Activated CD8-positive, alpha-beta memory T cell treated with anti-CD3 and anti-CD28 coated beads, Interleukin-2, amount 50 U/mL, for 1 hour (primary cell): Measurements from ENCODE around the gene OTX1.
"Not testable (repeated sequence)": the region's sequence is repeated elsewhere in the genome, so short reads cannot be mapped to it uniquely, and the experiment has no call there.

Experiments
- DNase-seq: peaks from one replicate; pipeline ENCODE4 v3.0.0-alpha.2; 2020; ENCODE audit errors: extremely low read depth

The OTX1 gene

GRCh38 chr2:63058921-63059792 is 8.5 kb downstream of the OTX1 start:
- no peak for DNase-seq

GRCh38 chr2:63059793-63060471 is 9.3 kb downstream of the OTX1 start:
- no peak for DNase-seq

DNA sequence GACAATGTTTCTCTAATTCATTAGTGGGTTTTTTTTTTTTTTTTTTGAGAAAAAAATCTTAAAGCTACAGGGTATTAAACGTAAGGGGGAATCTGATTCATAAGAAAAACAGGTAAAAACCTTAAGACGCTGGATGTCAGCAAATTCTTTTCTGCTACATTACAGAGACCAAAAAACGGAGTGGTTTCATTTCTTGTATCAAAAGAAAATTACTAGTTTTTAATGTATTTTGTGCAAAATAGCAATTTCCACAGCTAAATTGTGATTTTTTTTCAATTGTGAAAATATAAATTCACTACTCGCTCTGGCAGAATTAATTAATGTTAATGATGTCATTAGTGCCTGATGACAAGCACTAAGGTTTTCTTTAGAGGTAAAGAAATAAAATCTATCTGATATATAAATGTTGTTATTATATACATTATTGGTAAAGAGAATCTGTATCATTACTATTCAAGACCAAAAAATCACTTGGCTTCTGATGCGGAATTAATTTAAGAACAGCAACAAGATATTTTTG is 9.9 kb downstream of the OTX1 start:
- no peak for DNase-seq

GRCh38 chr2:63064197-63064596 is 13.6 kb downstream of the OTX1 start:
- DNase-seq: no peak

GRCh38 chr2:63064661-63065060 is 14.0 kb downstream of the OTX1 start:
- no peak for DNase-seq

- DNase-seq: no peak
These were observed 15.6 kb downstream of the OTX1 start for GRCh38 chr2:63066265-63066664.

DNA sequence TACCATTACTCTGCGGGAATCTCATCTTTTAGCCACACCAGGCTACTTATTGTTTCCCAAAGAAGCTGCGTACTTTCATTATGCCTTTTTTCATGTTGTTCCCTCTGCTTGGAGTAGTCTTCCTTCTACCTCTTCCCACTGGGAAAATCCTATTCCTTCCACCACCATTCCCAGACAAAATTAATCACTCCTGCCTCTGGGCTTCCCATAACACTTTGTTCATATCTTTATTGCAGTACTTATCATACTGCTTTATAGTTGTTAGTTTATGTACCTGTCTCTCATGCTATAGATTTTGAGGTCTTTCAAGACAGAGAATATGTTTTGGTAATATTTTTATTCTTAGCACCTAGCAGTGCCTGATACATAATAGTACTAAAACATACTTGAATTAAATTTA is 16.2 kb downstream of the OTX1 start:
- DNase-seq: no peak

- no peak for DNase-seq
These were observed 21.0 kb downstream of the OTX1 start for GRCh38 chr2:63071664-63072063.

- no peak for DNase-seq
These were observed 23.4 kb downstream of the OTX1 start for GRCh38 chr2:63073994-63074393.

GRCh38 chr2:63074399-63074798 is 23.8 kb downstream of the OTX1 start:
- not testable (repeated sequence) for DNase-seq

- no peak for DNase-seq
These were observed 28.4 kb downstream of the OTX1 start for GRCh38 chr2:63078852-63079606.

DNA sequence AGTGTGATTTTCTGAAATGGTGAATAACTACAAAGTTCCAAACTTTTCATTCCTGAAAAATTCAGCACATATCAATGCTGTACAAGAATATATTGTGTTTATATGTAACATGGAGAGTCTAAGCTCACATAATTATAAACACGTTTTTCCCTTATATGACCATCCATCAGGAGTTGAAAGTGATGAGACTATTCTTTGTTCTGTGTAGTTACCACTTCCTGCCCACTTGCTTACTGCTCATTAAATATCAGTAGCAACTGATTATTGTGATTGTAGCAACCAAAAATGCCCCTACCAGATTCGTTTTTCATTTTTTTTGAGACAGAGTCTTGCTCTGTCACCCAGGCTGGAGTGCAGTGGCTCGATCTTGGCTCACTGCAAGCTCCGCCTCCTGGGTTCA is 30.8 kb downstream of the OTX1 start:
- no peak for DNase-seq

GRCh38 chr2:63086687-63087086 is 36.1 kb downstream of the OTX1 start:
- DNase-seq: no peak

DNA sequence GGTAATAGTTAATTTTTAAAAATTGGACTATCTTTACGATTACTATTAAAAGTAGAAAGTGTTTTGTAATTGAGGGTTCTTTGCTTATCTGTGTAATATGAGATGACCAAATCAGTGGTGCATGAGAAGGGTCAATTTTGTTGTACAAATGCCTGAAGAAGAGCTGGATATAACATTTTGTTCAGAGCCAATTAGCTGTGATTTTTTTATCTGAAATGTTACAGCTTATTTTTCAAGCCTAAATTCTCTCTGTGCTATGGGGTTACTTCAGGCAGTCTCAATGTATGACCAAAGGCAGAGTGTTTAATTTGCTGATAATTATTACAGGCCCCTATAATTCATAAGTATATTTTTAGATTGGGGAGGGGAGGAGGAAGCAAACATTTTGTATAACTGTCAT is 41.8 kb downstream of the OTX1 start:
- DNase-seq: no peak

DNA sequence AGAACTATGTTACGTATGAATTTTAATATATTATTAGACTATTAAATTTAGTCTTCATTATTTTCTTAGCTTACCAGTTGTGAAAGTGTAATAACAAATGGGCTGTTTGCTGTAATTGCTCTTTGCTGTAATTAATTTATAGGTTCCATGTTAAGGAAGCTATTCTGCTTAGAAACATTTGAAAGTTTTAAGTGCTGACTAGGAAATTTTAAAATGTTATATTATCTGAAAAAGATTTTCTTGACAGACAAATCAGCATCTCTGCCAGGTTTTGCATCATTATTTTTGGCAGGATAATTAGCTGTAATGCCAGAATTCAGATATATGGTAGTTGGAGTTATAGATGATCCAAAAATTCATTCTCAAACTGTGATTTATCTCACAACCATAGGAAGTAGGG is 42.2 kb downstream of the OTX1 start:
- no peak for DNase-seq

- DNase-seq: no peak
These were observed 42.9 kb downstream of the OTX1 start for GRCh38 chr2:63093502-63093901.

- no peak for DNase-seq
These were observed 45.9 kb downstream of the OTX1 start for GRCh38 chr2:63096491-63096890.

DNA sequence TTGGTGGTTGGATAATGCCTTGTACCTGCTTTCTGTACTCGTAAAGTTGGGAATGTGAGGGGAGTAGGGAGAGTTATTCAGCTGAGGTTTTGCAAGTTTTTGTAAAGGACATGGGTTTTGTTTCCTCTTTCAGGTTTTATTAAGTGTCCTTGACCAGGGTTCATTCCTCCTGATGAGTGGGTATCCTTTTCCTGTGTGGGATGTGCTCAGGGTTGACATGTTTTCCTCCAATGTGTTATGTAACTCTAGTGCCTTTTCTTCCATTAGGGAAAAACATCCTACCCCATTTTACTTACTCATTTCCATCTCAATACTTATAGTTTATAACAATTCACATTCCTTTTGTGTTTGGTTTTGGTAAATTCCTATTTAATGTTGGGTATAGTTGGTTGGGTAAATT is 48.4 kb downstream of the OTX1 start:
- DNase-seq: no peak

DNA sequence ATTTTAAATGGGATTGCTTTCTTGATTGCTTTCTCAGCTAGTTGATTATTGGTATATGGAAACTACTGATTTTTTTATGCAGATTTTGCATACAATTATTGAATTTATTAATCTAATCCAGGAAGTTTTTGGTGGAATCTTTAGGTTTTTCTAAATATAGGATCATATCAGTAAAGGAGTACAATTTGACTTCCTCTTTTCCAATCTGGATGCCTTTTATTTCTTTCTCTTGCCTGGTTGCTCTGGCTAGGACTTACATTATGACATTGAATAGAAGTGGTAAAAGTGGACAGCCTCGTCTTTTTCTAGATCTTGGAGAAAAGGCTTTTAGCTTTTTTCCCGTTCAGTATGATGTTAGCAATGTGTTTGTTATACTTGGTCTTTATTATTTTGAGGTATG is 51.3 kb downstream of the OTX1 start:
- DNase-seq: no peak

GRCh38 chr2:63104482-63104881 is 53.9 kb downstream of the OTX1 start:
- DNase-seq: no peak
